ENCODE data around the gene ALLC.

ALLC gene

DNA sequence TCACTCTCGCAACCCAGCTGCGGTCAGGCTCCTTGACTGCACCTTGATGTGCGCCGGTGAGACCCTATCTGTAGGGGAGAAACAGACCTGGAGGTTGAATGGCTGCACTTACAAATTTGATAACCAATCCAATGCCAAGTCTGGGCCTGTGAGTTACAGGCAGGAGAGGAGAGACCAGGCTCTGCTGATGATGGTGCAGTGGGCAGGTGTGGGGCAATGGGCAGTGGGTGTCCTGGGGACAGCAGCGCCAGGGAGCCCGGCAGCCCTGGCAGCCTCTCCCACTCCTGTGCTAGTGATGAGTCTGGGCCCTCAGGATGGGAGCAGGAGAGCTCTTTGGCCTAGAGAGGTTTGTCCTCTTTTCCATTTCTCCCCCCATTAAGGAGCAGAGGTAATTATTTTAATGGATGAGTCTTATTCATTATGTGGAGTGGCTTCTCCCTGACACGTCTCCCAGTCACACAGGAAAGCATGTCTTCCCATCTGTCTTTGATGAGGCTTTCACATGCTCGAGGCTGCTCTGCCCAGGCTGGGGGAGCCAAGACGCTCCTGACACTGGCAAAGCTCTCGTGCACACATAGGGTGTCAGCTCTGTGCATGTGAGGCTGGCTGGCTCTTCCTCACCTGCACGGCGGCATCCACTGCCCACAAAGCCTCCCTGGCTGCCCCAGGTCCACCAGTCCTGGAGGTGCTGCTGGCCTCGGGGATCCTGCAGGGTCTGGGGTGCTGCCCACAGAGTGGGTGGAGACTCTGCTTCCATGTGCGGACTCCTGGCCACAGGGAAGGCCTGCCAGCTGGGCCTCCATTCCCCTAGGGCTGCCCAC lies 10.0 kb upstream of the ALLC start:
- TF ChIP-seq, protein P1, sequence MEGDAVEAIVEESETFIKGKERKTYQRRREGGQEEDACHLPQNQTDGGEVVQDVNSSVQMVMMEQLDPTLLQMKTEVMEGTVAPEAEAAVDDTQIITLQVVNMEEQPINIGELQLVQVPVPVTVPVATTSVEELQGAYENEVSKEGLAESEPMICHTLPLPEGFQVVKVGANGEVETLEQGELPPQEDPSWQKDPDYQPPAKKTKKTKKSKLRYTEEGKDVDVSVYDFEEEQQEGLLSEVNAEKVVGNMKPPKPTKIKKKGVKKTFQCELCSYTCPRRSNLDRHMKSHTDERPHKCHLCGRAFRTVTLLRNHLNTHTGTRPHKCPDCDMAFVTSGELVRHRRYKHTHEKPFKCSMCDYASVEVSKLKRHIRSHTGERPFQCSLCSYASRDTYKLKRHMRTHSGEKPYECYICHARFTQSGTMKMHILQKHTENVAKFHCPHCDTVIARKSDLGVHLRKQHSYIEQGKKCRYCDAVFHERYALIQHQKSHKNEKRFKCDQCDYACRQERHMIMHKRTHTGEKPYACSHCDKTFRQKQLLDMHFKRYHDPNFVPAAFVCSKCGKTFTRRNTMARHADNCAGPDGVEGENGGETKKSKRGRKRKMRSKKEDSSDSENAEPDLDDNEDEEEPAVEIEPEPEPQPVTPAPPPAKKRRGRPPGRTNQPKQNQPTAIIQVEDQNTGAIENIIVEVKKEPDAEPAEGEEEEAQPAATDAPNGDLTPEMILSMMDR (IDR thresholded peaks at IDR 0.05; ENCODE audit: low read depth, low read length): no peak
- no peak for DNase-seq (ENCODE audit: extremely low read depth, low read depth)

DNA sequence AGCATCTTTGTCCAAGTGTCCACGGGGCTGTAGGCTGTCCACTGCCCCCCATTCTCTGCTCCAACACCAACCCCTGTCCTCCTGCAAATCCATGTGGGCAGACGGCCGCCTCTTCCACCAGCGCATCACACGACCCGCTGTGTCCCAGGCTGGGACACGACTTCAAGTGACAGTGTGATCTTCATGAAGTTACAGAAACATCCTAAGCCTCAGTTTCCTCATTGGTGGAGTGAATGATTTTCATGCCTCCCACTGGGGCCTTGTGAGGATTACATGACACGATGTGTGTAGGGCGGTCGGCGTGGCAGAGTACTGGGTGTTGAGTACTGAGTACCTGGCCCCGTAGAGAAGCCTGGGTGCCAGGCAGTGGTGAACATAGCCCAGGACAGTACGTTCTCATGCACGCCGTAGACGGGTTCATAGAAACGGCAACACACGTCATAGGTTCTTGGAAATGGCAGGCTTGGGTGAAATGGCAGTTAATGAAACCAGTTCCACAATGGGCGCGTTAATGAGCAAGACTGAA lies 9.3 kb upstream of the ALLC start:
- DNase-seq (ENCODE audit: extremely low read depth, low read depth): no peak
- TF ChIP-seq, protein P1 (IDR thresholded peaks at IDR 0.05; ENCODE audit: low read depth, low read length): no peak

DNA sequence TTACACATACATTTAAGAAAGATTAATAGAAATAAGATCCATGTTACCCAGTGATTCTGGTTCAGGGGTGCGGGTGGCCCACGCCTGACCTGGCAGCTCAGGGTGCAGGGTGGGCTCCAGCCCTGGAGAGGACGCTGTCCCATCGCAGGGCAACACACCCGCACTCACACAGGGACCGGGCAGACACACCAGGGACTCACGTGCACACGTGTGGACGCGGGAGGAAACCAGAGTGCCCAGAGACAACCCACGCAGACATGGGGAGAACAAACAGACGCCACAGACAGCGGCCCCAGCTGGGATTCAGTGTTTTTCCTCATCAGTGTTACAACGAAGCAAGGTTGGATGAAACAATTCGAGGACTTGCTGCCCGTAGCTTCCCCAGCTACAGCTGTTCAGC lies 8.4 kb upstream of the ALLC start:
- DNase-seq (ENCODE audit: extremely low read depth, low read depth): no peak
- TF ChIP-seq, protein P1 (IDR thresholded peaks at IDR 0.05; ENCODE audit: low read depth, low read length): no peak

DNA sequence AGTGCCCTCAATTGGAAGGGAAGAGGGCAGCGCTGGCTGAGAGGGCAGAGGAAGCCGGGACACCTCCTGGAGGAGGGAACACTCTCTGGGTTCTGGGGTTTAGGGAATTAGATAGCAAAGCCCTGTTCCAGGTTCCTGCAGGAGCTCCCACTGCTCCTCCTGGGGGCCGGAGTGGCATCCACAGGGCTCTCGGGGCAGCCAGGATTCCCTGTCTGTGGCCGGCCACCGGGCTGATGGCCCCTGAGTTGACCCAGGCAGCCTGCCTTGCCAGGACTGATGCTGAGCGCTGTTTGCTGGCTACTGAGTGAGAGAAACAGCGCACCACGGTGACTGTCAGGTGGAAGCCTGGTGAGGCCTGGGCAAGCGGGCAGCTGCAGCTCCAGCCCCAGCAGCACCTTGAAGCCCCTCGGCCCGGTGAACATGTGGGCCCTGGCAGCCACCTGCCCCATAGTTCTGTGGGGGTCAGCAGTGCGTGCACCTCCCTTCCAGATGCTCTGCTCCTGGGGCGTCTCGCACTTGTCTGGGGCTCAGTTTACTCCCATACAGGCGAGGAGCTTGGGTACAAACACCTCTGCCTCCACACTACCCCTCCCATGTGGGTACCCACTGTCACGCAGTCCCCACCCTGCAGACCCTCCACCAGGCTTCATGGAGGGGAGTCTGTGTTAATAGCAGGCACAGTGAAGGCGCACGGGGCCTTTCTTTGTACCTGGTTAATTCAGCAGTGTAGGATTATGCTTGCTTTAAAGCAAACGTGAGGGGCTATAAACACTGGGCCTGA lies 7.7 kb upstream of the ALLC start:
- no peak for DNase-seq (ENCODE audit: extremely low read depth, low read depth)
- TF ChIP-seq, protein P1 (IDR thresholded peaks at IDR 0.05; ENCODE audit: low read depth, low read length): no peak

DNA sequence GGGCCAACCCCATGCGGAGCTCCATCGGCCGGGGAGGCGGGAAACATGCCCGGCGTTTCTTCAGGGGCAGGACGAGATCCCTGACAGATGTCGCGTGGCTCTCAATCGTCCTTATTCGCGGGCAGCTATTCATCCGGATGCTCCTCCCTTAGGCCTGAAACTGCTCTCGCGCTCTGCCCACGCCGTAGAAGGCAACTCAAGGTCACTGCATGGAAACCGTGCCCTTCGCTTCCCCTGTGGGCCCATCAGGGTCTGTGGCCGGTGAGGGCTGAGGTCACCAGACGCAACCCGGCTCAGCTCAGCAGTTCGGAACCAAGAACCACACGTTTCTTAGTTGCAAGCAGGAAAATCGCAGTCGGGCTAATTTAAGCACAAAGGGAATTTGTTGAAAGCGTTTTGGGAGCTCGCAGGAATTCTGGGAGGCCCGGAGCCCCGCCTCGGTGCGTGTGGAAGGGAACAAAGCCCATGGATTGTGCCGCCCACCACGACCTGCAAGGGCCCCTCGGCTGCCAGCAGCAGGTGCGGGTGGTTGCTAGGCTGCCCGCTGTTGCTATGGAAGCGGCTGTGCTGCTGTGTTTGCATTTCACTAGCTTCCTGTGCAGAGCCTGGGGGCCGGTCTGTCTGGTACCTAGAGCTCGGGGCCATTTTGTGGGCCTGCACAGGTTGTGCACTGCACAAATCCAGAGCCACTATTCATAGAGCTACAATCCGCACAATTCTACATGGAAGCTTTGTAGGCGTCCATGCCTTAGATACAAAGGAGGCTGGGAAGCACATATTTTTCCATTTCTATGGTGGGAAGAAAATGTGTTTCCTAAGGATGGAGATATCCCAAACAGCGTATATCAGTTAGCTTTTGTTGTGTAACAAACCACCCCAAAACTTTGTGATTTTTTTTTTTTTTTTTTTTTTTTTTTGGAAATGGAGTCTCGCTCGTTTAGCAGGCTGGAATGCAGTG lies 6.0 kb upstream of the ALLC start:
- TF ChIP-seq, protein P1 (IDR thresholded peaks at IDR 0.05; ENCODE audit: low read depth, low read length): no peak
- no peak for DNase-seq (ENCODE audit: extremely low read depth, low read depth)

DNA sequence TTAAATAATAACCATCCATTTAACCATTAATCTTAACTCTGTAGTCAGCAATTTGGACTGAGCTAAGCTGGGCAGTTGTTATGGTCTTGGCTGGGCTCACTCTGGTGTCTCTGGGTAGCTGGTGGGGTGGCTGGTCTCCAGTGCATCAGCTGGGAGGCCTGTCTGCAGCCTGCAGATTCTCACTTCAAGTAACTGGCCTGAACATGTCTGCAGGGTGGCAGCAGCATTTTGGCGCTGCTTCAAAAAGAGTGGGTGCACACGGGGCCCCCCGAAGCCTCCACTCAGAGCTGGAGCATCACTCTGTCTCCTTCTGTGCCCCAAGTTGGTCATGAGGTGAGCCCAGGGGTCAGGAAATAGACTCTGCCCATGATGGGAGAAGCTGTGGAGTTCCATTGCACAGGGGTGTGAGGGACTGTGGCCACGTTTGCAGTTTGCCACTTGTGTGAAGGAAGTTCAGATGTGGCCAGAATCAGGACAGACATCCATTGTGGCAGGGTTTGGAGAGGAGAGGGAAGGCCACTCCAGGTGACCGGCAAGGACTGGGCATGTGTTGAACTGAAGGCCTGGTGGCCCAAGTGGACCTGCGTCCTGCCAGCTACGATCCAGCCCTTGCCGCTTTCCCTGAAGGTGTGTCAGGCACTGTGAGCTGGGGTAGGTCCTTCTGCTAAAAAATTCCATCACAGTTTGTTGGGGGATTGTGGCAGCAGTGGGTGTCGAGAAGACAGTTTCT lies 4.9 kb upstream of the ALLC start:
- TF ChIP-seq, protein P1 (IDR thresholded peaks at IDR 0.05; ENCODE audit: low read depth, low read length): no peak
- no peak for DNase-seq (ENCODE audit: extremely low read depth, low read depth)
